ENCODE measurements around the gene STXBP6. TPM values are rescaled to one million over a fixed set of nuclear protein-coding genes. Genes with fewer than 3 reads are reported as not detected.

Gene STXBP6
- total RNA-seq, 1 experiment from 2014 or later = 6.4 TPM

DNA sequence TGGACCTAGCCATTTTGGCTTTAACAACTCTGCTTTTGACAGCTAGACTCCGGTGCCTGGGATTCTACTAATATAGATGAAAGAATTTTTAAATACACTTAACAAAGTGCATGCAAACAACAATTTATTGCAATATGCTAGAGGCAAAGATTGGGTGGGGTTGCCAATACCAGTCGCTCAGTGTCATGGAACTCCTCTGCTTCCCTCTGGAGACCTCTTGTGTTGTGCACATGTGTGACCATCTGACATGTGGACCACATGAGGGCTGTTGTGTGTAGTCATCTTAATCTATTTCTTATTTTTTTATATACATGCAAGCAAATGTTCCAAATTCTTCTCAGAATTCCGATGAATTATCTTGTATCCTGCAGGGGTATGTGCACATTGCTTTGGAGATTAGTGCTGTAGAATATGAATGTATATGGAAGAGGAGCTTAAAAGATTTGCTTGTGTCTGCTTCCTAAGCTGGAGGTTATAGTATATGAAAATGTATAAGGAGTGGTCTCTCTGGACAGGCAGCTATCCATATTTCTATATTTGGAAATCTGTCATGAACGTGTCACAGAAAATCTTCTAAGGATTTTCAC, 24.2 kb upstream of the STXBP6 start:
- no peaks in the 10 kb centered on the region for H3K36me3 Mint-ChIP-seq (ENCODE audit: insufficient read depth, unreplicated experiment)
- CTCF ChIA-PET = no interaction called here
- no TSS peak for BruUV-seq (replicated peaks)
- H3K9me3 Mint-ChIP-seq (ENCODE audit: low read depth, unreplicated experiment) = peaks cover 3% of the 10 kb centered on the region
- no peaks in the 10 kb centered on the region for H3K4me1 Mint-ChIP-seq (ENCODE audit: low read depth, unreplicated experiment)
- intact Hi-C loops (cut with micrococcal nuclease; ENCODE audit: unreplicated experiment) = no loop called here
- no peak overlapping the region for H3K27ac Mint-ChIP-seq (ENCODE audit: unreplicated experiment)
- H3K4me3 Mint-ChIP-seq (ENCODE audit: low read depth, unreplicated experiment) = no peak overlapping the region
- H3K27me3 Mint-ChIP-seq (ENCODE audit: unreplicated experiment) = no peaks in the 10 kb centered on the region
- TF ChIP-seq, protein P1, sequence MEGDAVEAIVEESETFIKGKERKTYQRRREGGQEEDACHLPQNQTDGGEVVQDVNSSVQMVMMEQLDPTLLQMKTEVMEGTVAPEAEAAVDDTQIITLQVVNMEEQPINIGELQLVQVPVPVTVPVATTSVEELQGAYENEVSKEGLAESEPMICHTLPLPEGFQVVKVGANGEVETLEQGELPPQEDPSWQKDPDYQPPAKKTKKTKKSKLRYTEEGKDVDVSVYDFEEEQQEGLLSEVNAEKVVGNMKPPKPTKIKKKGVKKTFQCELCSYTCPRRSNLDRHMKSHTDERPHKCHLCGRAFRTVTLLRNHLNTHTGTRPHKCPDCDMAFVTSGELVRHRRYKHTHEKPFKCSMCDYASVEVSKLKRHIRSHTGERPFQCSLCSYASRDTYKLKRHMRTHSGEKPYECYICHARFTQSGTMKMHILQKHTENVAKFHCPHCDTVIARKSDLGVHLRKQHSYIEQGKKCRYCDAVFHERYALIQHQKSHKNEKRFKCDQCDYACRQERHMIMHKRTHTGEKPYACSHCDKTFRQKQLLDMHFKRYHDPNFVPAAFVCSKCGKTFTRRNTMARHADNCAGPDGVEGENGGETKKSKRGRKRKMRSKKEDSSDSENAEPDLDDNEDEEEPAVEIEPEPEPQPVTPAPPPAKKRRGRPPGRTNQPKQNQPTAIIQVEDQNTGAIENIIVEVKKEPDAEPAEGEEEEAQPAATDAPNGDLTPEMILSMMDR (IDR thresholded peaks at IDR 0.05; ENCODE audit: unreplicated experiment) = no peak
- DNase-seq = no peak

GRCh38 chr14:25069879-25070278, 19.9 kb upstream of the STXBP6 start:
- CTCF ChIA-PET = no interaction called here
- BruUV-seq (replicated peaks) = no TSS peak
- no peaks in the 10 kb centered on the region for H3K36me3 Mint-ChIP-seq (ENCODE audit: insufficient read depth, unreplicated experiment)
- H3K9me3 Mint-ChIP-seq (ENCODE audit: low read depth, unreplicated experiment) = no peaks in the 10 kb centered on the region
- no peak for DNase-seq
- peaks cover 16% of the 10 kb centered on the region for H3K4me1 Mint-ChIP-seq (ENCODE audit: low read depth, unreplicated experiment)
- H3K4me3 Mint-ChIP-seq (ENCODE audit: low read depth, unreplicated experiment) = no peak overlapping the region
- H3K27ac Mint-ChIP-seq (ENCODE audit: unreplicated experiment) = no peak overlapping the region
- H3K27me3 Mint-ChIP-seq (ENCODE audit: unreplicated experiment) = no peaks in the 10 kb centered on the region
- intact Hi-C loops (cut with micrococcal nuclease; ENCODE audit: unreplicated experiment) = no loop called here
- TF ChIP-seq, protein P1 (IDR thresholded peaks at IDR 0.05; ENCODE audit: unreplicated experiment) = no peak

- BruUV-seq (replicated peaks) = no TSS peak
- Mint-ChIP-seq H3K4me1 (ENCODE audit: low read depth, unreplicated experiment) (peaks cover 16% of the 10 kb centered on the region), H3K4me3 (ENCODE audit: low read depth, unreplicated experiment) (no peak overlapping the region), H3K27ac (ENCODE audit: unreplicated experiment) (no peak overlapping the region), H3K36me3 (ENCODE audit: insufficient read depth, unreplicated experiment) (no peaks in the 10 kb centered on the region), H3K27me3 (ENCODE audit: unreplicated experiment) (no peaks in the 10 kb centered on the region), H3K9me3 (ENCODE audit: low read depth, unreplicated experiment) (no peaks in the 10 kb centered on the region)
- intact Hi-C loops (cut with micrococcal nuclease; ENCODE audit: unreplicated experiment) = loop anchor here (2.0 kb wide), 1 partner anchor 65 kb away; no protein-coding TSS in a partner anchor
- peak; percentile 23 for DNase-seq
- TF ChIP-seq, protein P1 (IDR thresholded peaks at IDR 0.05; ENCODE audit: unreplicated experiment) = no peak
- CTCF ChIA-PET = interaction anchor here (0.5 kb wide), 1 partner anchor 1831 kb away, joined by 4 read pairs; no protein-coding TSS in a partner anchor
Measured at GRCh38 chr14:25067600-25067999, 17.7 kb upstream of the STXBP6 start.

DNA sequence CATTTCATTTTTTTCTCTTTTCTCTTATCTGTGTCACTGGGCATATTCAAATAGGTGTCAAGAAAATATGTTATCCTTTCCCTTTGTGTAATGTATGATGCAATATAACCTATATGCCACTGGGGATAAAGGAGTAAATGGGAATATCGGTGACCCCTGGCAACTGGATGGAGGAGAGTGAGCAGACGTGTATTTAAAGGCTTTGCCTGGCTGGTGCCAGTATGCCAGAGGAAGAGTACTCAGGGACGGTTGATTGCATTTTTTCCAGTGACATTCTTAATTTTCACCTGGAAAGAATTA, 12.0 kb upstream of the STXBP6 start:
- H3K27ac Mint-ChIP-seq (ENCODE audit: unreplicated experiment) = no peak overlapping the region
- H3K4me1 Mint-ChIP-seq (ENCODE audit: low read depth, unreplicated experiment) = peaks cover 11% of the 10 kb centered on the region
- H3K4me3 Mint-ChIP-seq (ENCODE audit: low read depth, unreplicated experiment) = no peak overlapping the region
- intact Hi-C loops (cut with micrococcal nuclease; ENCODE audit: unreplicated experiment) = no loop called here
- H3K9me3 Mint-ChIP-seq (ENCODE audit: low read depth, unreplicated experiment) = no peaks in the 10 kb centered on the region
- no peak for DNase-seq
- TF ChIP-seq, protein P1 (IDR thresholded peaks at IDR 0.05; ENCODE audit: unreplicated experiment) = no peak
- CTCF ChIA-PET = no interaction called here
- H3K36me3 Mint-ChIP-seq (ENCODE audit: insufficient read depth, unreplicated experiment) = no peaks in the 10 kb centered on the region
- BruUV-seq (replicated peaks) = no TSS peak
- no peaks in the 10 kb centered on the region for H3K27me3 Mint-ChIP-seq (ENCODE audit: unreplicated experiment)

Measured in Calu3 (cell line).